GM23338 (cell line): ENCODE data around the gene SNCB. TPM values are rescaled to one million over a fixed set of nuclear protein-coding genes. Genes with fewer than 3 reads are reported as not detected.

ENCODE experiments used
- ETS1 ChIP-seq: IDR thresholded peaks from 2 replicates; pipeline ENCODE4 v1.6.1; 2016; ENCODE audit warnings: antibody characterized with exemption
- EZH2 ChIP-seq: fragments of 200-600 bp; sonication (generic); IDR thresholded peaks from one replicate; pipeline ENCODE4 v1.8.0; 2017; ENCODE audit warnings: antibody characterized with exemption, mild to moderate bottlenecking, low read depth; ENCODE audit not compliant: unreplicated experiment
- NANOG ChIP-seq: IDR thresholded peaks from 2 replicates; pipeline ENCODE4 v1.6.1; 2016; ENCODE audit warnings: antibody characterized with exemption, borderline replicate concordance
- REST ChIP-seq: IDR thresholded peaks from one replicate; pipeline ENCODE4 v1.6.1; 2018; ENCODE audit warnings: antibody characterized with exemption; ENCODE audit not compliant: unreplicated experiment
- ZNF114 ChIP-seq: fragments of 250-450 bp; sonication (Bioruptor Pico); IDR thresholded peaks from 2 replicates; pipeline ENCODE4 v1.5.0; 2020; ENCODE audit warnings: mild to moderate bottlenecking, moderate library complexity
- ZNF331 ChIP-seq: fragments of 250-450 bp; sonication (Bioruptor Pico); IDR thresholded peaks from 2 replicates; pipeline ENCODE4 v1.5.0; 2020; ENCODE audit warnings: low read depth, mild to moderate bottlenecking, moderate library complexity
- ZNF462 ChIP-seq: fragments of 250-450 bp; sonication (Bioruptor Pico); IDR thresholded peaks from 2 replicates; pipeline ENCODE4 v1.5.0; 2020; ENCODE audit warnings: mild to moderate bottlenecking, moderate library complexity
- polyA plus RNA-seq: library from polyadenylated mRNA; unstranded; fragments of >200 nt; fragmentation: Nextera tagmentation; extraction: Ambion mirVana; gene quantifications from 2 replicates; pipeline ENCODE4 v1.2.1, GENCODE V29; 2016
- total RNA-seq: library from RNA; depleted of rRNA; stranded (reverse); fragments of >200 nt; shearing (Covaris generic); gene quantifications from 2 replicates; pipeline ENCODE4 v1.2.3, GENCODE V29; 2014

The SNCB gene
- total and polyA plus RNA-seq, 2 experiments from 2014 or later: 3.6 to 13.5 TPM

GRCh38 chr5:176588297-176588696 is 42.0 kb downstream of the SNCB start (continued):
- TF ChIP-seq ZNF462 (CRISPR knock-in tag) (no peak), EZH2 (no peak), ZNF331 (CRISPR knock-in tag) (no peak), ZNF114 (CRISPR knock-in tag) (no peak), NANOG (no peak), ETS1 (no peak), REST (no peak)
